Mesenchymal stem cell (in vitro differentiated cells and primary cell): ENCODE results near the gene ING2.
A peak's percentile ranks its signal among the peaks of the same experiment; 100 is the strongest.
"Not testable (repeated sequence)": the region's sequence is repeated elsewhere in the genome, so short reads cannot be mapped to it uniquely, and the experiment has no call there.

ENCODE experiments used
- DNase-seq: peaks from one replicate; pipeline ENCODE4 v3.0.0-alpha.2; 2013
- H2AFZ ChIP-seq: one replicate; pipeline ENCODE4 v1.6.1; 2013; ENCODE audit warnings: low read depth, mild to moderate bottlenecking, control low read depth, inconsistent platforms, low read length, moderate library complexity
- H2AK5ac ChIP-seq: 2 replicates; pipeline ENCODE4 v1.6.1; 2013; ENCODE audit warnings: low read length, moderate library complexity, mild to moderate bottlenecking, inconsistent platforms; ENCODE audit not compliant: severe bottlenecking
- H2BK120ac ChIP-seq: one replicate; pipeline ENCODE4 v1.6.1; 2013; ENCODE audit warnings: low read depth, mild to moderate bottlenecking, inconsistent platforms, low read length, moderate library complexity
- H2BK12ac ChIP-seq, 2 experiments: one replicate each; pipeline ENCODE4 v1.6.1; 2013; ENCODE audit warnings: inconsistent platforms in 2 of 2, low read length in 2 of 2, mild to moderate bottlenecking in 2 of 2, moderate library complexity in 2 of 2, control low read depth in 1 of 2
- H2BK15ac ChIP-seq: one replicate; pipeline ENCODE4 v1.6.1; 2013; ENCODE audit warnings: mild to moderate bottlenecking, low read depth, inconsistent platforms; ENCODE audit not compliant: poor library complexity, severe bottlenecking
- H2BK5ac ChIP-seq: 2 replicates; pipeline ENCODE4 v1.6.1; 2013; ENCODE audit warnings: low read depth, mild to moderate bottlenecking, low read length, control low read depth, inconsistent platforms; ENCODE audit not compliant: poor library complexity, severe bottlenecking
- H3K14ac ChIP-seq, 2 experiments: one replicate each; pipeline ENCODE4 v1.6.1; 2013; ENCODE audit warnings: inconsistent platforms in 2 of 2, low read length in 2 of 2, control low read depth in 1 of 2, mild to moderate bottlenecking in 1 of 2, moderate library complexity in 1 of 2
- H3K18ac ChIP-seq, 2 experiments: one replicate each; pipeline ENCODE4 v1.6.1; 2013; ENCODE audit warnings: inconsistent platforms in 2 of 2, low read length in 2 of 2, control low read depth in 1 of 2, low read depth in 1 of 2, mild to moderate bottlenecking in 1 of 2
- H3K23ac ChIP-seq, 2 experiments: one replicate each; pipeline ENCODE4 v1.6.1; 2013; ENCODE audit warnings: inconsistent platforms in 2 of 2, low read length in 2 of 2, mild to moderate bottlenecking in 2 of 2, moderate library complexity in 2 of 2, control low read depth in 1 of 2
- H3K27ac ChIP-seq: 2 replicates; pipeline ENCODE4 v1.5.1; 2013; ENCODE audit warnings: mild to moderate bottlenecking, moderate library complexity, low read length, control low read depth, inconsistent platforms; ENCODE audit not compliant: poor library complexity, severe bottlenecking
- H3K27me3 ChIP-seq, 2 experiments: 2 replicates each; pipeline versions ENCODE4 v1.6.1 to v1.7.0; 2013; ENCODE audit warnings: low read length in 2 of 2, mild to moderate bottlenecking in 2 of 2, moderate library complexity in 2 of 2, control low read depth in 1 of 2, inconsistent platforms in 1 of 2; ENCODE audit not compliant: control insufficient read depth in 1 of 2, insufficient read depth in 1 of 2
- H3K36me3 ChIP-seq, 2 experiments: 2 replicates each; pipeline versions ENCODE4 v1.6.1 to v1.7.0; 2013; ENCODE audit warnings: low read length in 2 of 2, control low read depth in 1 of 2, inconsistent platforms in 1 of 2, low read depth in 1 of 2, mild to moderate bottlenecking in 1 of 2; ENCODE audit not compliant: insufficient read depth in 2 of 2, control insufficient read depth in 1 of 2
- H3K4ac ChIP-seq, 2 experiments: one replicate each; pipeline ENCODE4 v1.6.1; 2013; ENCODE audit warnings: inconsistent platforms in 2 of 2, low read length in 2 of 2, mild to moderate bottlenecking in 2 of 2, moderate library complexity in 2 of 2, control low read depth in 1 of 2, low read depth in 1 of 2
- H3K4me1 ChIP-seq: 2 replicates; pipeline ENCODE4 v1.6.1; 2013; ENCODE audit warnings: low read depth, low read length, control low read depth; ENCODE audit not compliant: control insufficient read depth, insufficient read depth
- H3K4me2 ChIP-seq: 2 replicates; pipeline ENCODE4 v1.6.1; 2013; ENCODE audit warnings: low read length, mild to moderate bottlenecking, inconsistent platforms; ENCODE audit not compliant: poor library complexity, severe bottlenecking
- H3K4me3 ChIP-seq, 2 experiments: 2 replicates each; pipeline versions ENCODE4 v1.5.1 to v1.7.0; 2013; ENCODE audit warnings: low read length in 2 of 2, mild to moderate bottlenecking in 2 of 2, control low read depth in 1 of 2, low read depth in 1 of 2; ENCODE audit not compliant: insufficient read depth in 1 of 2
- H3K79me1 ChIP-seq: replicated peaks from 2 replicates; pipeline ENCODE4 v1.6.1; 2013; ENCODE audit warnings: mild to moderate bottlenecking, control low read depth, low read length, inconsistent platforms; ENCODE audit not compliant: poor library complexity, severe bottlenecking
- H3K9ac ChIP-seq: 2 replicates; pipeline ENCODE4 v1.7.0; 2013; ENCODE audit warnings: mild to moderate bottlenecking, low read length, moderate library complexity
- H3K9me3 ChIP-seq: 2 replicates; pipeline ENCODE4 v1.7.0; 2013; ENCODE audit warnings: mild to moderate bottlenecking, low read length; ENCODE audit not compliant: control insufficient read depth
- H4K8ac ChIP-seq: one replicate; pipeline ENCODE4 v1.6.1; 2013; ENCODE audit warnings: inconsistent platforms, mild to moderate bottlenecking, low read length, moderate library complexity
- H4K91ac ChIP-seq: one replicate; pipeline ENCODE4 v1.6.1; 2013; ENCODE audit warnings: mild to moderate bottlenecking, low read length, inconsistent platforms
- WGBS: methylation state at CpG from one replicate; pipeline ENCODE4 v1.1.7; 2013; ENCODE audit warnings: mixed read lengths; 5-methylcytosine and 5-hydroxymethylcytosine counted together

ING2 gene

GRCh38 chr4:183553147-183553478 lies 48.3 kb downstream of the ING2 start:
- not testable (repeated sequence) for H2BK5ac ChIP-seq, H2BK120ac ChIP-seq, DNase-seq, H3K9ac ChIP-seq, H2AK5ac ChIP-seq, H2BK15ac ChIP-seq, H3K23ac ChIP-seq, H3K14ac ChIP-seq, H2BK12ac ChIP-seq, H2AFZ ChIP-seq, H3K36me3 ChIP-seq, H4K8ac ChIP-seq, H3K4ac ChIP-seq, H3K4me3 ChIP-seq, H3K4me1 ChIP-seq, H3K79me1 ChIP-seq, H3K27me3 ChIP-seq, H3K27ac ChIP-seq, H3K18ac ChIP-seq, H4K91ac ChIP-seq, H3K4me2 ChIP-seq, H3K9me3 ChIP-seq
- WGBS: 0% methylated on average over 1 of the region's 1 CpG

- no peak overlapping the region for H3K9ac ChIP-seq
Observed at GRCh38 chr4:183553601-183554345, 48.9 kb downstream of the ING2 start.

GRCh38 chr4:183554346-183554686 lies 49.5 kb downstream of the ING2 start:
- no peak for DNase-seq
- Histone ChIP-seq H4K91ac (no peak overlapping the region), H2BK5ac (no peak overlapping the region), H3K36me3 (no peaks in the 10 kb centered on the region), H3K79me1 (no peaks in the 10 kb centered on the region), H3K27ac (no peak overlapping the region), H3K9me3 (peaks cover 4% of the 10 kb centered on the region), H3K18ac (no peak overlapping the region), H3K4me1 (peaks cover 3% of the 10 kb centered on the region), H4K8ac (no peak overlapping the region), H3K14ac (peak overlapping the region in 1 of 2 experiments; percentile 41), H3K9ac (no peak overlapping the region), H2BK15ac (no peak overlapping the region), H2BK12ac (no peak overlapping the region), H2BK120ac (no peak overlapping the region), H3K4me3 (no peak overlapping the region), H2AFZ (no peak overlapping the region), H3K27me3 (peaks cover 7 to 13% of the 10 kb centered on the region in 2 experiments), H2AK5ac (no peak overlapping the region), H3K4ac (no peak overlapping the region), H3K4me2 (no peak overlapping the region), H3K23ac (no peak overlapping the region)
- 82% methylated on average over 2 of the region's 6 CpGs for WGBS

More at GRCh38 chr4:183553601-183554345, 48.9 kb downstream of the ING2 start:
- Histone ChIP-seq H3K23ac (no peak overlapping the region), H2BK5ac (no peak overlapping the region), H4K91ac (no peak overlapping the region), H3K36me3 (no peaks in the 10 kb centered on the region), H3K9me3 (peaks cover 4% of the 10 kb centered on the region), H2BK120ac (no peak overlapping the region), H3K18ac (no peak overlapping the region), H3K4me1 (peaks cover 3% of the 10 kb centered on the region), H2AFZ (no peak overlapping the region), H3K4me2 (no peak overlapping the region), H2AK5ac (no peak overlapping the region), H2BK12ac (no peak overlapping the region), H3K4me3 (no peak overlapping the region), H3K14ac (peak overlapping the region in 1 of 2 experiments; percentile 93), H4K8ac (no peak overlapping the region), H3K27me3 (peaks cover 3 to 11% of the 10 kb centered on the region in 2 experiments), H3K27ac (no peak overlapping the region), H3K4ac (no peak overlapping the region), H2BK15ac (no peak overlapping the region), H3K79me1 (no peaks in the 10 kb centered on the region)
- DNase-seq: no peak
- WGBS: 89% methylated on average over 5 of the region's 5 CpGs

- Histone ChIP-seq H3K36me3 (no peaks in the 10 kb centered on the region), H2AFZ (no peak overlapping the region)
Observed at GRCh38 chr4:183554878-183555585, 50.2 kb downstream of the ING2 start.

More at GRCh38 chr4:183554878-183555585, 50.2 kb downstream of the ING2 start:
- Histone ChIP-seq H3K27me3 (peaks cover 7 to 13% of the 10 kb centered on the region in 2 experiments), H3K9ac (no peak overlapping the region), H3K14ac (no peak overlapping the region), H2BK15ac (no peak overlapping the region), H3K4me1 (peaks cover 3% of the 10 kb centered on the region), H3K23ac (no peak overlapping the region), H3K79me1 (no peaks in the 10 kb centered on the region), H2BK5ac (no peak overlapping the region), H2BK120ac (no peak overlapping the region), H3K4me3 (no peak overlapping the region), H3K4me2 (no peak overlapping the region), H4K91ac (no peak overlapping the region), H3K27ac (no peak overlapping the region), H3K18ac (no peak overlapping the region), H4K8ac (no peak overlapping the region), H3K9me3 (peaks cover 4% of the 10 kb centered on the region), H2BK12ac (no peak overlapping the region), H2AK5ac (no peak overlapping the region), H3K4ac (no peak overlapping the region)
- WGBS: 86% methylated on average over 8 of the region's 8 CpGs
- DNase-seq: no peak
